ENCODE measurements around the gene MIF4GD. TPM values are rescaled to one million over a fixed set of nuclear protein-coding genes. Genes with fewer than 3 reads are reported as not detected.

The MIF4GD gene
- total and polyA plus RNA-seq, 9 of the 15 experiments (the other 6 are each of a cell fraction or from before 2014, with no cell fraction given) = 11.8 to 63.8 (median 28.1) TPM

DNA sequence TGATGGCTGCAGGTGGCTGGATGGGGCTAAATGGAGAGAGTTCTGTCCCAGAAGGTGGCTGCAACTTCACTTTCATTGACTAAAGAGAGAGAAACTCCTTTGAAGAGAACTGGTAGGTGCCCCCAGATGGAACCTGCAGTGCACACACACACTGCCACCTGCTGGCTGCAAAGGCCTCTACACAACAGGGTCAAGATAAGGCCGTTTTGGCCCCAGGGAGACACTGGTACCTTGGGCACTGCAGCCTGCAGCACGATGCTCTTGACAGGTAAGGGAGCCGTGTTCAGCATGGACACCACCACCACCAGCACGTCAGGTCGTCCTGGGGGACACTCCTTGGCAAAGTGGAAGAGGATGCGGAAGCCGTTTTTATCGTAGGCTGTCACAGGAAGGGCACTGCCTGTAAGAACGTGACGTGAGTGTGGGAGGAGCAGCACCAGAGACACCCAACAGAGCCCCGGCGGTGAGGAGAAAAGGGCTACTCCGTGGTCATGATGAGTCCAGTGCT is 32.3 kb downstream of the MIF4GD start:
- in situ Hi-C loops (cut with MboI) = no loop called here
- H3K9me3 ChIP-seq (replicated peaks; ENCODE audit: control insufficient read depth, insufficient read depth, low read depth, low read length) = no peaks in the 10 kb centered on the region
- no peaks in the 10 kb centered on the region for H3K9me1 ChIP-seq (ENCODE audit: control insufficient read depth, insufficient read depth, low read length)
- H3K9ac ChIP-seq (ENCODE audit: insufficient read depth in 1 of 2, low read depth in 2 of 2, low read length in 2 of 2) = 0 out of 4 replicates have a peak overlapping the region, but pooled peaks of 1 of the 2 experiments have one; percentile 15
- no peaks in the 10 kb centered on the region for H3K79me2 ChIP-seq (ENCODE audit: control insufficient read depth, insufficient read depth, low read length)
- no peak overlapping the region for H3K4me3 ChIP-seq
- FAIRE-seq = peak; percentile 90
- H3K4me2 ChIP-seq (ENCODE audit: insufficient read depth, low read length) = no peak overlapping the region
- peaks cover 14 to 33% of the 10 kb centered on the region in 2 experiments for H3K4me1 ChIP-seq (replicated peaks in 1 of 2; ENCODE audit: control insufficient read depth in 2 of 2, insufficient read depth in 2 of 2, low read length in 2 of 2)
- no peak overlapping the region for H2AFZ ChIP-seq (ENCODE audit: low read depth, low read length)
- whole genome bisulfite sequencing (ENCODE audit: insufficient coverage, low coverage, missing lambda C conversion rate) = 47% methylated on average over 13 of the region's 13 CpGs
- peaks cover 95% of the 10 kb centered on the region for H3K36me3 ChIP-seq (ENCODE audit: control insufficient read depth, insufficient read depth, low read length)
- CTCF ChIA-PET (ENCODE audit: low intra/inter-chr PET ratio) = interaction anchor here (0.9 to 2.8 kb wide), 2 partner anchors 174 to 277 kb away, joined by 3 to 10 read pairs; no protein-coding TSS in a partner anchor
- BruUV-seq (replicated peaks) = no TSS peak
- peak; percentile 81 for ATAC-seq
- DNase-seq (ENCODE audit: extremely low read depth in 1 of 4, low spot score in 3 of 4) = peak; percentile 69 to 80 (median 76)
- peaks cover 19% of the 10 kb centered on the region; the same call in 1 of the 2 replicates for H4K20me1 ChIP-seq (replicated peaks; ENCODE audit: control insufficient read depth, insufficient read depth, low read length)
- intact Hi-C loops (cut with micrococcal nuclease) = loop anchor here (5.0 kb wide), 1 partner anchor 126 kb away; no protein-coding TSS in a partner anchor
- POLR2A ChIA-PET = interaction anchor here (0.6 to 3.1 kb wide), 10 partner anchors 9 to 659 kb away, joined by 3 to 38 read pairs (median 3); partner anchors contain the start of genes GGA3, GRB2 and MRPS7
- H3K27ac ChIP-seq (ENCODE audit: extremely low read depth, low read depth, low read length) = no peak overlapping the region
- no peaks in the 10 kb centered on the region for H3K27me3 ChIP-seq (ENCODE audit: control insufficient read depth in 2 of 2, insufficient read depth in 2 of 2, low read length in 2 of 2)
- 0 out of 2 replicates have a peak, but pooled peaks have one; percentile 26 for TF ChIP-seq ZBED1 (IDR thresholded peaks at IDR 0.05)
- TF ChIP-seq, protein P1, sequence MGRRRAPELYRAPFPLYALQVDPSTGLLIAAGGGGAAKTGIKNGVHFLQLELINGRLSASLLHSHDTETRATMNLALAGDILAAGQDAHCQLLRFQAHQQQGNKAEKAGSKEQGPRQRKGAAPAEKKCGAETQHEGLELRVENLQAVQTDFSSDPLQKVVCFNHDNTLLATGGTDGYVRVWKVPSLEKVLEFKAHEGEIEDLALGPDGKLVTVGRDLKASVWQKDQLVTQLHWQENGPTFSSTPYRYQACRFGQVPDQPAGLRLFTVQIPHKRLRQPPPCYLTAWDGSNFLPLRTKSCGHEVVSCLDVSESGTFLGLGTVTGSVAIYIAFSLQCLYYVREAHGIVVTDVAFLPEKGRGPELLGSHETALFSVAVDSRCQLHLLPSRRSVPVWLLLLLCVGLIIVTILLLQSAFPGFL (CRISPR knock-in tag; IDR thresholded peaks at IDR 0.05) = no peak
- TF ChIP-seq CREM (IDR thresholded peaks at IDR 0.05; ENCODE audit: low read depth) = peak; percentile 61; the same call in 1 of the 2 replicates
- TF ChIP-seq ZNF695 (CRISPR knock-in tag; IDR thresholded peaks at IDR 0.05) = no peak
- TF ChIP-seq, protein P2, sequence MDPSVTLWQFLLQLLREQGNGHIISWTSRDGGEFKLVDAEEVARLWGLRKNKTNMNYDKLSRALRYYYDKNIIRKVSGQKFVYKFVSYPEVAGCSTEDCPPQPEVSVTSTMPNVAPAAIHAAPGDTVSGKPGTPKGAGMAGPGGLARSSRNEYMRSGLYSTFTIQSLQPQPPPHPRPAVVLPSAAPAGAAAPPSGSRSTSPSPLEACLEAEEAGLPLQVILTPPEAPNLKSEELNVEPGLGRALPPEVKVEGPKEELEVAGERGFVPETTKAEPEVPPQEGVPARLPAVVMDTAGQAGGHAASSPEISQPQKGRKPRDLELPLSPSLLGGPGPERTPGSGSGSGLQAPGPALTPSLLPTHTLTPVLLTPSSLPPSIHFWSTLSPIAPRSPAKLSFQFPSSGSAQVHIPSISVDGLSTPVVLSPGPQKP (CRISPR knock-in tag; IDR thresholded peaks at IDR 0.05) = no peak
- TF ChIP-seq HDAC3 (IDR thresholded peaks at IDR 0.05; ENCODE audit: borderline replicate concordance, partially characterized antibody) = no peak
- peak; percentile 52; the same call in 1 of the 2 replicates for TF ChIP-seq REST (IDR thresholded peaks at IDR 0.05; ENCODE audit: borderline replicate concordance)
- TF ChIP-seq REST (CRISPR knock-in tag; IDR thresholded peaks at IDR 0.05; ENCODE audit: low read depth) = no peak
- TF ChIP-seq RB1 (IDR thresholded peaks at IDR 0.05; ENCODE audit: low read depth) = peak; percentile 75

Measured in K562 (cell line).